IMR-90 (cell line): ENCODE measurements around the gene SPDEF. TPM values are rescaled to one million over a fixed set of nuclear protein-coding genes. Genes with fewer than 3 reads are reported as not detected.
A peak's percentile ranks its signal among the peaks of the same experiment; 100 is the strongest.

Experiments
- ATAC-seq: fragments of 200-7000 bp; cut with Tn5 transposase; 2 replicates; pipeline ENCODE4 v1.9.1; 2020; ENCODE audit warnings: low read depth, mild to moderate bottlenecking, moderate library complexity
- BruUV-seq: library from RNA; stranded (reverse); fragments of 400-500 nt; replicated peaks from 2 replicates; lab custom pipeline; 2021; lab: Mats Ljungman, UMichigan
- CTCF ChIA-PET: fragments of 300-600 bp; formaldehyde crosslinking; extraction: SDS; loops from one replicate; lab custom pipeline; 2021; ENCODE audit warnings: antibody characterized with exemption; lab: Yijun Ruan, JAX
- POLR2A ChIA-PET: fragments of 300-600 bp; sonication (Branson Sonifier 250); formaldehyde crosslinking; loops from one replicate; lab custom pipeline; 2022; ENCODE audit warnings: antibody characterized with exemption; ENCODE audit not compliant: unreplicated experiment; lab: Charles Lee
- DNase-seq: peaks from one replicate; pipeline ENCODE4 v3.0.0; 2013
- H2AFZ ChIP-seq: replicated peaks from 2 replicates; pipeline ENCODE3; 2013; ENCODE audit warnings: low read length, mild to moderate bottlenecking; ENCODE audit not compliant: poor library complexity
- H2AK5ac ChIP-seq: 2 replicates; pipeline ENCODE4 v1.6.1; 2013; ENCODE audit warnings: low read depth, low read length, inconsistent platforms
- H2AK9ac ChIP-seq: replicated peaks from 2 replicates; pipeline ENCODE3; 2013; ENCODE audit warnings: mild to moderate bottlenecking, low read depth, low read length, moderate library complexity; ENCODE audit not compliant: poor library complexity
- H2BK120ac ChIP-seq: 2 replicates; pipeline ENCODE4 v1.6.1; 2013; ENCODE audit warnings: low read depth, low read length, inconsistent platforms
- H2BK15ac ChIP-seq: 3 replicates; pipeline ENCODE4 v1.6.1; 2013; ENCODE audit warnings: low read depth, low read length, inconsistent platforms
- H2BK20ac ChIP-seq: 2 replicates; pipeline ENCODE4 v1.6.1; 2013; ENCODE audit warnings: low read depth, mild to moderate bottlenecking, inconsistent platforms, low read length, moderate library complexity
- H2BK5ac ChIP-seq: 2 replicates; pipeline ENCODE4 v1.6.1; 2013; ENCODE audit warnings: mild to moderate bottlenecking, low read depth, low read length, inconsistent platforms; ENCODE audit not compliant: poor library complexity, severe bottlenecking
- H3K14ac ChIP-seq: replicated peaks from 2 replicates; pipeline ENCODE4 v1.6.1; 2013; ENCODE audit warnings: low read depth, low read length, inconsistent platforms
- H3K18ac ChIP-seq: 2 replicates; pipeline ENCODE4 v1.6.1; 2013; ENCODE audit warnings: low read depth, low read length, control low read depth
- H3K23ac ChIP-seq: 2 replicates; pipeline ENCODE4 v1.6.1; 2013; ENCODE audit warnings: low read depth, low read length, inconsistent platforms
- H3K27ac ChIP-seq: 2 replicates; pipeline ENCODE4 v1.5.1; 2013; ENCODE audit warnings: mild to moderate bottlenecking, control low read depth, low read length; ENCODE audit not compliant: insufficient read depth
- H3K27me3 ChIP-seq: 2 replicates; pipeline ENCODE4 v1.6.1; 2013; ENCODE audit warnings: low read length; ENCODE audit not compliant: control insufficient read depth, insufficient read depth
- H3K36me3 ChIP-seq: 2 replicates; pipeline ENCODE4 v1.6.1; 2013; ENCODE audit warnings: low read length, mixed read lengths; ENCODE audit not compliant: control insufficient read depth, insufficient read depth
- H3K4ac ChIP-seq: 2 replicates; pipeline ENCODE4 v1.6.1; 2013; ENCODE audit warnings: low read depth, low read length, inconsistent platforms
- H3K4me1 ChIP-seq: 2 replicates; pipeline ENCODE4 v1.6.1; 2013; ENCODE audit warnings: low read length, mixed read lengths; ENCODE audit not compliant: control insufficient read depth, insufficient read depth
- H3K4me2 ChIP-seq: 2 replicates; pipeline ENCODE4 v1.6.1; 2013; ENCODE audit warnings: low read depth, mild to moderate bottlenecking, control low read depth, low read length, moderate library complexity
- H3K4me3 ChIP-seq: 2 replicates; pipeline ENCODE4 v1.5.1; 2013; ENCODE audit warnings: low read depth, mild to moderate bottlenecking, control low read depth, low read length, moderate library complexity; ENCODE audit not compliant: insufficient read depth
- H3K56ac ChIP-seq: 2 replicates; pipeline ENCODE4 v1.6.1; 2013; ENCODE audit warnings: low read length, inconsistent platforms; ENCODE audit not compliant: insufficient read depth; ENCODE audit errors: extremely low read depth
- H3K79me1 ChIP-seq, 2 experiments: 2 replicates each; pipeline ENCODE4 v1.6.1; 2013; ENCODE audit warnings: low read length in 2 of 2, inconsistent platforms in 1 of 2, low read depth in 1 of 2
- H3K9ac ChIP-seq: 2 replicates; pipeline ENCODE4 v1.6.1; 2013; ENCODE audit warnings: low read depth, low read length, control low read depth
- H3K9me1 ChIP-seq: 2 replicates; pipeline ENCODE4 v1.6.1; 2013; ENCODE audit warnings: low read length, inconsistent platforms; ENCODE audit not compliant: insufficient read depth
- H3K9me3 ChIP-seq: 2 replicates; pipeline ENCODE4 v1.6.1; 2013; ENCODE audit warnings: low read length; ENCODE audit not compliant: control insufficient read depth, insufficient read depth
- H4K20me1 ChIP-seq: 2 replicates; pipeline ENCODE4 v1.6.1; 2013; ENCODE audit warnings: low read length, inconsistent platforms; ENCODE audit not compliant: insufficient read depth
- H4K5ac ChIP-seq: 2 replicates; pipeline ENCODE4 v1.6.1; 2013; ENCODE audit warnings: mild to moderate bottlenecking, low read depth, low read length, control low read depth
- H4K8ac ChIP-seq, 2 experiments: 2 replicates each; pipeline ENCODE4 v1.6.1; 2013; ENCODE audit warnings: low read depth in 2 of 2, low read length in 2 of 2, control low read depth in 1 of 2, inconsistent platforms in 1 of 2
- H4K91ac ChIP-seq: 2 replicates; pipeline ENCODE4 v1.6.1; 2013; ENCODE audit warnings: low read depth, low read length, inconsistent platforms; ENCODE audit not compliant: insufficient read depth
- BHLHE40 ChIP-seq: fragments of 150-350 bp; IDR thresholded peaks from 2 replicates; pipeline ENCODE4 v1.6.1; 2016; ENCODE audit warnings: mild to moderate bottlenecking, low read depth, low read length
- CEBPB ChIP-seq: IDR thresholded peaks from 2 replicates; pipeline ENCODE4 v1.6.1; 2012; ENCODE audit warnings: low read depth, low read length, improper control_type of control experiment
- CHD1 ChIP-seq: IDR thresholded peaks from 2 replicates; pipeline ENCODE4 v1.6.1; 2012; ENCODE audit warnings: low read depth, low read length, improper control_type of control experiment
- FOS ChIP-seq: fragments of 150-350 bp; IDR thresholded peaks from 2 replicates; pipeline ENCODE4 v1.6.1; 2016; ENCODE audit warnings: low read depth, low read length
- MAFK ChIP-seq: IDR thresholded peaks from 2 replicates; pipeline ENCODE4 v1.6.1; 2012; ENCODE audit warnings: low read depth, low read length, improper control_type of control experiment
- MAZ ChIP-seq: IDR thresholded peaks from 2 replicates; pipeline ENCODE4 v1.6.1; 2012; ENCODE audit warnings: low read depth, mild to moderate bottlenecking, low read length, improper control_type of control experiment, moderate library complexity, borderline replicate concordance
- MXI1 ChIP-seq: IDR thresholded peaks from 2 replicates; pipeline ENCODE4 v1.6.1; 2012; ENCODE audit warnings: low read depth, mild to moderate bottlenecking, low read length, moderate library complexity, borderline replicate concordance
- NFE2L2 ChIP-seq: fragments of 150-350 bp; IDR thresholded peaks from 2 replicates; pipeline ENCODE4 v1.6.1; 2016; ENCODE audit warnings: low read depth, mild to moderate bottlenecking, low read length
- POLR2A ChIP-seq: IDR thresholded peaks from 2 replicates; pipeline ENCODE4 v1.6.1; 2012; ENCODE audit warnings: mild to moderate bottlenecking, low read depth, low read length
- RAD21 ChIP-seq: IDR thresholded peaks from 2 replicates; pipeline ENCODE4 v1.6.1; 2012; ENCODE audit warnings: low read length, improper control_type of control experiment
- RCOR1 ChIP-seq: IDR thresholded peaks from 2 replicates; pipeline ENCODE4 v1.6.1; 2012; ENCODE audit warnings: mild to moderate bottlenecking, low read length, improper control_type of control experiment; ENCODE audit not compliant: insufficient replicate concordance
- RFX5 ChIP-seq: IDR thresholded peaks from 2 replicates; pipeline ENCODE4 v1.8.0; 2012; ENCODE audit warnings: low read depth, mild to moderate bottlenecking, low read length, moderate library complexity
- SMC3 ChIP-seq: fragments of 150-350 bp; IDR thresholded peaks from 2 replicates; pipeline ENCODE4 v1.6.1; 2016; ENCODE audit warnings: low read depth, mild to moderate bottlenecking, antibody characterized with exemption, low read length, moderate library complexity
- WGBS, 2 experiments: methylation state at CpG; one replicate each; pipeline versions ENCODE4 v1.1.5 to v1.1.7; 2013; ENCODE audit warnings: missing lambda C conversion rate in 2 of 2; ENCODE audit not compliant: insufficient read length in 1 of 2; ENCODE audit errors: extremely low coverage in 2 of 2; 5-methylcytosine and 5-hydroxymethylcytosine counted together
- dilution Hi-C: fragments of 300-500 bp; cut with HindIII; formaldehyde crosslinking; loops from one replicate; pipeline ENCODE4 v1.14.3; 2018; ENCODE audit warnings: low sequenced_read_pairs; ENCODE audit not compliant: unreplicated experiment
- in situ Hi-C: fragments of 300-500 bp; cut with MboI; formaldehyde crosslinking; loops from 3 replicates; pipeline ENCODE4 v1.14.3; 2019; ENCODE audit warnings: low sequenced_read_pairs, inconsistent platforms, mixed read lengths
- intact Hi-C: fragments of 100-400 bp; cut with micrococcal nuclease; formaldehyde crosslinking; loops from 2 replicates; pipeline ENCODE4 v1.10.0; 2022
- polyA plus RNA-seq, 3 experiments: library from polyadenylated mRNA; depleted of rRNA; stranded (reverse); fragments of >200 nt; gene quantifications; 2 replicates each; pipeline ENCODE4 v1.2.3, GENCODE V29; 2012; ENCODE audit warnings: low replicate concordance in 1 of 3
- total RNA-seq: library from RNA; depleted of rRNA; stranded (reverse); fragments of >200 nt; gene quantifications from 2 replicates; pipeline ENCODE4 v1.2.3, GENCODE V29; 2012
- TF ChIP-seq, protein P1 (sequence below): conservative IDR thresholded peaks from 2 replicates; pipeline ENCODE4 v1.5.1; 2012; ENCODE audit warnings: mild to moderate bottlenecking, low read depth, low read length, improper control_type of control experiment
- TF ChIP-seq, protein P2 (sequence below): fragments of 150-350 bp; IDR thresholded peaks from 2 replicates; pipeline ENCODE4 v1.6.1; 2017; ENCODE audit warnings: mild to moderate bottlenecking, antibody characterized with exemption, low read length, low read depth
- TF ChIP-seq, protein P3 (sequence below): fragments of 150-350 bp; IDR thresholded peaks from 2 replicates; pipeline ENCODE4 v1.6.1; 2016; ENCODE audit warnings: low read depth, mild to moderate bottlenecking, low read length, moderate library complexity, borderline replicate concordance

Gene SPDEF
- total and polyA plus RNA-seq, 2 of the 4 experiments (the other 2 are of a cell fraction) = 0.05 TPM; not detected in 1

DNA sequence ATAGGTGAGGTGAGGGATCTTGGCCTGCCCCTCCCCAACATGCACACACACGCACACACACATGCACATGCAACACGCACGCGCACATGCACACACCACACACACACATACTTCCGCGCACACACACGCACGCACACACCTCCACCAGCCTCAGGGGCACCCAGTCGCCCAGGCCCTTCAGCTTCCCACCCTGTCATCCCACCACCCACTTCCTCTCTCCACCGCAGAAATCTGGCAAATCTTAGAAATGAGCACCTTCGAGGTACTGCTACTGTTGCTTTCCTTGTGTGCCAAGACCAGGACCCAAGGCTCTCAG, 1.2 kb downstream of the SPDEF start:
- CTCF ChIA-PET = no interaction called here
- in situ Hi-C loops (no loop called here), dilution Hi-C loops (no loop called here), intact Hi-C loops (no loop called here)
- Histone ChIP-seq H3K27ac (no peak overlapping the region), H3K36me3 (no peaks in the 10 kb centered on the region), H3K4me1 (no peaks in the 10 kb centered on the region), H2AFZ (peak overlapping the region; percentile 51), H3K18ac (no peak overlapping the region), H3K27me3 (peaks cover 16% of the 10 kb centered on the region), H3K9me3 (peaks cover 4% of the 10 kb centered on the region; the same call in 1 of the 2 replicates), H3K14ac (no peak overlapping the region), H3K4ac (no peak overlapping the region), H3K79me1 (no peaks in the 10 kb centered on the region), H2BK120ac (no peak overlapping the region), H3K56ac (no peak overlapping the region), H2BK20ac (no peak overlapping the region), H2BK15ac (no peak overlapping the region), H4K91ac (no peak overlapping the region), H3K23ac (no peak overlapping the region), H2AK9ac (no peak overlapping the region), H3K4me3 (no peak overlapping the region), H2AK5ac (no peak overlapping the region), H2BK5ac (no peak overlapping the region), H3K9ac (no peak overlapping the region), H4K8ac (no peak overlapping the region), H4K5ac (no peak overlapping the region), H4K20me1 (no peaks in the 10 kb centered on the region), H3K4me2 (no peak overlapping the region), H3K9me1 (peaks cover under 1% of the 10 kb centered on the region; the same call in 1 of the 2 replicates)
- TF ChIP-seq MAFK = no peak
- TF ChIP-seq, protein P1, sequence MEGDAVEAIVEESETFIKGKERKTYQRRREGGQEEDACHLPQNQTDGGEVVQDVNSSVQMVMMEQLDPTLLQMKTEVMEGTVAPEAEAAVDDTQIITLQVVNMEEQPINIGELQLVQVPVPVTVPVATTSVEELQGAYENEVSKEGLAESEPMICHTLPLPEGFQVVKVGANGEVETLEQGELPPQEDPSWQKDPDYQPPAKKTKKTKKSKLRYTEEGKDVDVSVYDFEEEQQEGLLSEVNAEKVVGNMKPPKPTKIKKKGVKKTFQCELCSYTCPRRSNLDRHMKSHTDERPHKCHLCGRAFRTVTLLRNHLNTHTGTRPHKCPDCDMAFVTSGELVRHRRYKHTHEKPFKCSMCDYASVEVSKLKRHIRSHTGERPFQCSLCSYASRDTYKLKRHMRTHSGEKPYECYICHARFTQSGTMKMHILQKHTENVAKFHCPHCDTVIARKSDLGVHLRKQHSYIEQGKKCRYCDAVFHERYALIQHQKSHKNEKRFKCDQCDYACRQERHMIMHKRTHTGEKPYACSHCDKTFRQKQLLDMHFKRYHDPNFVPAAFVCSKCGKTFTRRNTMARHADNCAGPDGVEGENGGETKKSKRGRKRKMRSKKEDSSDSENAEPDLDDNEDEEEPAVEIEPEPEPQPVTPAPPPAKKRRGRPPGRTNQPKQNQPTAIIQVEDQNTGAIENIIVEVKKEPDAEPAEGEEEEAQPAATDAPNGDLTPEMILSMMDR = no peak
- TF ChIP-seq BHLHE40 = no peak
- TF ChIP-seq FOS = no peak
- TF ChIP-seq CEBPB = no peak
- TF ChIP-seq NFE2L2 = no peak
- no peak for TF ChIP-seq RCOR1
- TF ChIP-seq RAD21 = no peak
- TF ChIP-seq, protein P2, sequence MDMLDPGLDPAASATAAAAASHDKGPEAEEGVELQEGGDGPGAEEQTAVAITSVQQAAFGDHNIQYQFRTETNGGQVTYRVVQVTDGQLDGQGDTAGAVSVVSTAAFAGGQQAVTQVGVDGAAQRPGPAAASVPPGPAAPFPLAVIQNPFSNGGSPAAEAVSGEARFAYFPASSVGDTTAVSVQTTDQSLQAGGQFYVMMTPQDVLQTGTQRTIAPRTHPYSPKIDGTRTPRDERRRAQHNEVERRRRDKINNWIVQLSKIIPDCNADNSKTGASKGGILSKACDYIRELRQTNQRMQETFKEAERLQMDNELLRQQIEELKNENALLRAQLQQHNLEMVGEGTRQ = no peak
- TF ChIP-seq MAZ = no peak
- TF ChIP-seq MXI1 = no peak
- no peak for TF ChIP-seq CHD1
- TF ChIP-seq POLR2A = no peak
- TF ChIP-seq RFX5 = no peak
- TF ChIP-seq, protein P3, sequence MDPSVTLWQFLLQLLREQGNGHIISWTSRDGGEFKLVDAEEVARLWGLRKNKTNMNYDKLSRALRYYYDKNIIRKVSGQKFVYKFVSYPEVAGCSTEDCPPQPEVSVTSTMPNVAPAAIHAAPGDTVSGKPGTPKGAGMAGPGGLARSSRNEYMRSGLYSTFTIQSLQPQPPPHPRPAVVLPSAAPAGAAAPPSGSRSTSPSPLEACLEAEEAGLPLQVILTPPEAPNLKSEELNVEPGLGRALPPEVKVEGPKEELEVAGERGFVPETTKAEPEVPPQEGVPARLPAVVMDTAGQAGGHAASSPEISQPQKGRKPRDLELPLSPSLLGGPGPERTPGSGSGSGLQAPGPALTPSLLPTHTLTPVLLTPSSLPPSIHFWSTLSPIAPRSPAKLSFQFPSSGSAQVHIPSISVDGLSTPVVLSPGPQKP = no peak
- TF ChIP-seq SMC3 = no peak
- POLR2A ChIA-PET = no interaction called here
- DNase-seq = no peak
- no peak for ATAC-seq
- WGBS, 2 experiments = 100% methylated on average over 5 of the region's 11 CpGs; no CpG with 5 or more reads in 1 of the 2 experiments
- BruUV-seq = no TSS peak
